Hepatocyte (in vitro differentiated cells): Measurements from ENCODE around the gene RIN3.

ENCODE experiments used
- EZH2 ChIP-seq: fragments of 200-600 bp; sonication (generic); IDR thresholded peaks from 2 replicates; pipeline ENCODE4 v1.6.1; 2016; ENCODE audit warnings: antibody characterized with exemption, mild to moderate bottlenecking, borderline replicate concordance
- EZH2phosphoT487 ChIP-seq: fragments of 200-600 bp; sonication (generic); IDR thresholded peaks from one replicate; pipeline ENCODE4 v1.6.1; 2018; ENCODE audit warnings: antibody characterized with exemption, mild to moderate bottlenecking, low read depth, moderate library complexity; ENCODE audit not compliant: unreplicated experiment, severe bottlenecking
- TF ChIP-seq, protein P1 (sequence below): fragments of 200-600 bp; sonication (generic); IDR thresholded peaks from 2 replicates; pipeline ENCODE4 v1.5.1; 2016; ENCODE audit warnings: antibody characterized with exemption, mild to moderate bottlenecking; ENCODE audit not compliant: poor library complexity

DNA sequence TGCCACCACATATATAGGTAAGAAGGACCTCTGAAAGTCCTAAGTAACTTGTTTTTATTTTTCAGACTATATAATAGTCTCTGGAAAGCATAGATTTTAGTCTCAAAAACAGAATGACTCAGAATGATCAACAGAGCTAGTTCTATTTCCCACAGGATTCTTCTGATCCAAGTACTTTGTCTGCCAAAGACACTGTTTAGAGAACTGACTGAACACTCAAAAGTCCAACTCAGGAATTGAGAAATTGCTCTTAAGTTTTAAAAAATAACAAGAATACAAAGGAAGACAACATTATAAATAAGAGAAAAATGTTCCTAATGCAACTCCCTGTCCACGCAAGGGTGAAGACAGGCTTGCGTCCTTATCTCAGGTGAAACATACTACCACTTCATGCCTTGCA, 205.8 kb downstream of the RIN3 start:
- TF ChIP-seq, protein P1, sequence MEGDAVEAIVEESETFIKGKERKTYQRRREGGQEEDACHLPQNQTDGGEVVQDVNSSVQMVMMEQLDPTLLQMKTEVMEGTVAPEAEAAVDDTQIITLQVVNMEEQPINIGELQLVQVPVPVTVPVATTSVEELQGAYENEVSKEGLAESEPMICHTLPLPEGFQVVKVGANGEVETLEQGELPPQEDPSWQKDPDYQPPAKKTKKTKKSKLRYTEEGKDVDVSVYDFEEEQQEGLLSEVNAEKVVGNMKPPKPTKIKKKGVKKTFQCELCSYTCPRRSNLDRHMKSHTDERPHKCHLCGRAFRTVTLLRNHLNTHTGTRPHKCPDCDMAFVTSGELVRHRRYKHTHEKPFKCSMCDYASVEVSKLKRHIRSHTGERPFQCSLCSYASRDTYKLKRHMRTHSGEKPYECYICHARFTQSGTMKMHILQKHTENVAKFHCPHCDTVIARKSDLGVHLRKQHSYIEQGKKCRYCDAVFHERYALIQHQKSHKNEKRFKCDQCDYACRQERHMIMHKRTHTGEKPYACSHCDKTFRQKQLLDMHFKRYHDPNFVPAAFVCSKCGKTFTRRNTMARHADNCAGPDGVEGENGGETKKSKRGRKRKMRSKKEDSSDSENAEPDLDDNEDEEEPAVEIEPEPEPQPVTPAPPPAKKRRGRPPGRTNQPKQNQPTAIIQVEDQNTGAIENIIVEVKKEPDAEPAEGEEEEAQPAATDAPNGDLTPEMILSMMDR: no peak
- no peak for TF ChIP-seq EZH2phosphoT487
- no peak for TF ChIP-seq EZH2
